H1 (cell line): ENCODE results near the gene TMEM255A. TPM values are rescaled to one million over a fixed set of nuclear protein-coding genes. Genes with fewer than 3 reads are reported as not detected.

Experiments used
- CTCF ChIA-PET: fragments of 300-600 bp; sonication (Branson Sonifier 250); formaldehyde crosslinking; loops from one replicate; lab custom pipeline; 2021; ENCODE audit not compliant: partially characterized antibody; lab: Charles Lee
- POLR2A ChIA-PET: fragments of 300-600 bp; sonication (Branson Sonifier 250); formaldehyde crosslinking; loops from one replicate; lab custom pipeline; 2021; ENCODE audit warnings: inconsistent platforms; ENCODE audit not compliant: partially characterized antibody; lab: Charles Lee
- DNase-seq, 2 experiments: peaks; one replicate each; pipeline versions ENCODE4 v3.0.0 to v3.0.0-alpha.2; 2010 to 2022; ENCODE audit warnings: low spot score in 2 of 2, low read depth in 1 of 2, mixed read lengths in 1 of 2
- FAIRE-seq: peaks from 2 replicates; lab custom pipeline; 2011; peaks lifted over from hg19 to GRCh38; lab: Jason Lieb, UNC
- H2AFZ ChIP-seq: 2 replicates; pipeline ENCODE4 v1.8.1; 2012; ENCODE audit warnings: low read length, inconsistent platforms
- H2AK5ac ChIP-seq: 2 replicates; pipeline ENCODE4 v1.6.1; 2013; ENCODE audit warnings: low read depth, low read length
- H2BK120ac ChIP-seq: replicated peaks from 2 replicates; pipeline ENCODE3; 2013; ENCODE audit warnings: low read depth, low read length, inconsistent platforms
- H2BK12ac ChIP-seq: 2 replicates; pipeline ENCODE4 v1.6.1; 2013; ENCODE audit warnings: low read depth, low read length
- H2BK15ac ChIP-seq: 2 replicates; pipeline ENCODE4 v1.6.1; 2013; ENCODE audit warnings: low read length
- H2BK20ac ChIP-seq: 2 replicates; pipeline ENCODE4 v1.6.1; 2013; ENCODE audit warnings: low read length
- H2BK5ac ChIP-seq: 2 replicates; pipeline ENCODE4 v1.6.1; 2013; ENCODE audit warnings: low read depth, low read length
- H3K14ac ChIP-seq: 2 replicates; pipeline ENCODE4 v1.6.1; 2013; ENCODE audit warnings: inconsistent platforms; ENCODE audit not compliant: insufficient read length
- H3K18ac ChIP-seq: 2 replicates; pipeline ENCODE4 v1.6.1; 2013; ENCODE audit warnings: low read length; ENCODE audit errors: extremely low read depth
- H3K23ac ChIP-seq: 2 replicates; pipeline ENCODE4 v1.6.1; 2013; ENCODE audit warnings: inconsistent platforms; ENCODE audit not compliant: insufficient read length
- H3K23me2 ChIP-seq: 2 replicates; pipeline ENCODE4 v1.6.1; 2013; ENCODE audit warnings: low read depth, low read length
- H3K27ac ChIP-seq: 2 replicates; pipeline ENCODE4 v1.6.1; 2011; ENCODE audit warnings: low read depth, low read length, inconsistent platforms
- H3K27me3 ChIP-seq, 4 experiments: replicated peaks in 1 of 4; 1 replicate in 1 of 4; 2 replicates in 3 of 4; pipeline versions ENCODE4 v1.6.1 to v1.8.1; 2011 to 2013; ENCODE audit warnings: low read length in 3 of 4, mild to moderate bottlenecking in 3 of 4, inconsistent platforms in 2 of 4, mixed read lengths in 2 of 4, moderate library complexity in 1 of 4; ENCODE audit not compliant: control insufficient read depth in 3 of 4, insufficient read depth in 3 of 4; ENCODE audit errors: extremely low read depth in 1 of 4
- H3K36me3 ChIP-seq, 4 experiments: 2 replicates each; pipeline versions ENCODE4 v1.6.1 to v1.8.1; 2011 to 2013; ENCODE audit warnings: mild to moderate bottlenecking in 4 of 4, low read length in 3 of 4, moderate library complexity in 2 of 4, control low read depth in 1 of 4, inconsistent platforms in 1 of 4; ENCODE audit not compliant: insufficient read depth in 4 of 4, control insufficient read depth in 2 of 4
- H3K4ac ChIP-seq: replicated peaks from 2 replicates; pipeline ENCODE3; 2013; ENCODE audit warnings: low read length, low read depth, mixed read lengths, inconsistent platforms; ENCODE audit not compliant: insufficient read length
- H3K4me1 ChIP-seq, 4 experiments: replicated peaks in 1 of 4; 1 replicate in 1 of 4; 2 replicates in 3 of 4; pipeline versions ENCODE4 v1.6.1 to v1.8.1; 2011 to 2013; ENCODE audit warnings: low read length in 3 of 4, inconsistent platforms in 2 of 4, mixed read lengths in 1 of 4; ENCODE audit not compliant: insufficient read depth in 4 of 4, control insufficient read depth in 3 of 4
- H3K4me2 ChIP-seq, 2 experiments: 2 replicates each; pipeline versions ENCODE4 v1.6.1 to v1.8.1; 2011 to 2013; ENCODE audit warnings: low read depth in 2 of 2, low read length in 2 of 2, control low read depth in 1 of 2, inconsistent platforms in 1 of 2, mild to moderate bottlenecking in 1 of 2; ENCODE audit not compliant: insufficient read depth in 1 of 2
- H3K4me3 ChIP-seq, 4 experiments: fragments of 200-600, 300-600 bp in 1 of 4; sonication (generic), shearing (Covaris generic), sonication (Bioruptor Twin) in 1 of 4; 2 replicates each; pipeline versions ENCODE4 v1.5.1 to v1.8.1; 2011 to 2016; ENCODE audit warnings: low read length in 4 of 4, low read depth in 3 of 4, control low read depth in 2 of 4, inconsistent platforms in 2 of 4, mild to moderate bottlenecking in 2 of 4, mixed read lengths in 1 of 4, moderate library complexity in 1 of 4; ENCODE audit not compliant: insufficient read depth in 2 of 4; ENCODE audit errors: extremely low read depth in 1 of 4
- H3K56ac ChIP-seq: replicated peaks from 2 replicates; pipeline ENCODE3; 2013; ENCODE audit warnings: low read depth, mild to moderate bottlenecking, mixed read lengths, low read length, inconsistent platforms; ENCODE audit not compliant: insufficient read length
- H3K79me1 ChIP-seq: 2 replicates; pipeline ENCODE4 v1.6.1; 2013; ENCODE audit warnings: low read depth, low read length, control low read depth
- H3K79me2 ChIP-seq, 2 experiments: 2 replicates each; pipeline versions ENCODE4 v1.6.1 to v1.8.1; 2012 to 2013; ENCODE audit warnings: low read length in 2 of 2, mild to moderate bottlenecking in 2 of 2, inconsistent platforms in 1 of 2; ENCODE audit not compliant: insufficient read depth in 2 of 2, control insufficient read depth in 1 of 2
- H3K9ac ChIP-seq, 4 experiments: replicated peaks in 1 of 4; 1 replicate in 1 of 4; 2 replicates in 3 of 4; pipeline versions ENCODE4 v1.6.1 to v1.8.1; 2011 to 2013; ENCODE audit warnings: low read depth in 3 of 4, low read length in 3 of 4, control low read depth in 2 of 4, mild to moderate bottlenecking in 2 of 4, moderate library complexity in 2 of 4, inconsistent platforms in 1 of 4; ENCODE audit errors: extremely low read depth in 1 of 4
- H3K9me3 ChIP-seq, 2 experiments: 2 replicates each; pipeline versions ENCODE4 v1.6.1 to v1.8.1; 2012 to 2013; ENCODE audit warnings: mild to moderate bottlenecking in 2 of 2, moderate library complexity in 2 of 2, control low read depth in 1 of 2, inconsistent platforms in 1 of 2, low read depth in 1 of 2, low read length in 1 of 2, mixed read lengths in 1 of 2; ENCODE audit not compliant: insufficient read depth in 2 of 2
- H4K20me1 ChIP-seq, 2 experiments: replicated peaks in 1 of 2; 2 replicates each; pipeline versions ENCODE3 to v1.8.1; 2011 to 2013; ENCODE audit warnings: inconsistent platforms in 2 of 2, low read length in 2 of 2, mild to moderate bottlenecking in 1 of 2; ENCODE audit not compliant: insufficient read depth in 2 of 2, control insufficient read depth in 1 of 2
- H4K5ac ChIP-seq: 2 replicates; pipeline ENCODE4 v1.6.1; 2013; ENCODE audit warnings: low read length, low read depth, mixed read lengths, inconsistent platforms; ENCODE audit not compliant: insufficient read length
- H4K8ac ChIP-seq: 2 replicates; pipeline ENCODE4 v1.8.0; 2013; ENCODE audit warnings: mild to moderate bottlenecking, moderate library complexity, low read length, inconsistent platforms; ENCODE audit not compliant: insufficient read depth; ENCODE audit errors: extremely low read depth
- H4K91ac ChIP-seq: replicated peaks from 2 replicates; pipeline ENCODE3; 2013; ENCODE audit warnings: low read length, mixed read lengths, inconsistent platforms; ENCODE audit not compliant: insufficient read length
- ATF3 ChIP-seq: IDR thresholded peaks from 2 replicates; pipeline ENCODE4 v1.6.1; 2011; ENCODE audit warnings: low read depth, mild to moderate bottlenecking, low read length; ENCODE audit not compliant: insufficient read depth
- CTBP2 ChIP-seq: IDR thresholded peaks from 2 replicates; pipeline ENCODE4 v1.7.0; 2011; ENCODE audit warnings: borderline replicate concordance, mild to moderate bottlenecking, moderate library complexity, mixed read lengths, low read length; ENCODE audit not compliant: insufficient read depth, insufficient read length
- KDM4A ChIP-seq: IDR thresholded peaks from one replicate; pipeline ENCODE4 v1.7.1; 2012; ENCODE audit warnings: low read depth, mild to moderate bottlenecking, moderate library complexity, low read length, inconsistent platforms; ENCODE audit not compliant: severe bottlenecking
- RNF2 ChIP-seq: fragments of 200-900, 300-1000 bp; sonication (generic); IDR thresholded peaks from 2 replicates; pipeline ENCODE4 v1.7.1; 2016; ENCODE audit warnings: borderline replicate concordance, low read depth, mild to moderate bottlenecking, antibody characterized with exemption, low read length; ENCODE audit not compliant: poor library complexity, severe bottlenecking; ENCODE audit errors: missing control alignments
- WGBS, 2 experiments: shearing (Covaris generic) in 1 of 2; methylation state at CpG; one replicate each; pipeline versions ENCODE4 v1.1.6 to v1.1.7; 2013 to 2015; ENCODE audit warnings: low lambda C conversion rate in 2 of 2, mixed read lengths in 2 of 2, inconsistent platforms in 1 of 2, low coverage in 1 of 2, missing lambda C conversion rate in 1 of 2; ENCODE audit not compliant: insufficient replicate concordance in 2 of 2, insufficient coverage in 1 of 2, insufficient read length in 1 of 2; ENCODE audit errors: extremely low coverage in 1 of 2, missing lambda C conversion rate in 1 of 2; 5-methylcytosine and 5-hydroxymethylcytosine counted together
- polyA plus RNA-seq, 7 experiments: library from polyadenylated mRNA; depleted of rRNA in 3 of 7; stranded (reverse) in 5 of 7; unstranded in 2 of 7; fragments of >200 nt in 5 of 7; fragments of 200-250 nt in 2 of 7; gene quantifications; 1 replicate in 5 of 7; 2 replicates in 1 of 7; 4 replicates in 1 of 7; pipeline versions ENCODE4 v1.2.1 to v1.2.3, GENCODE V29; 2011 to 2013; ENCODE audit warnings: missing spikeins in 2 of 7, mixed read lengths in 2 of 7
- total RNA-seq: library from RNA; stranded (reverse); fragmentation: NEBNext Ultra II Directional; extraction: Animal tissue kit (Norgen Biotek cat#: 25700); gene quantifications from 2 replicates; pipeline ENCODE4 v1.2.1, GENCODE V29; 2021

TMEM255A gene
- total and polyA plus RNA-seq, 2 of the 8 experiments (the other 6 are each of a cell fraction or from before 2014, with no cell fraction given): 0.73 to 2.3 TPM

- Histone ChIP-seq H3K14ac (no peak overlapping the region), H2BK5ac (no peak overlapping the region), H3K4me3 (peak overlapping the region; percentile 43 to 71 (median 52)), H3K23me2 (peaks cover 12% of the 10 kb centered on the region; the same call in 1 of the 2 replicates), H3K27ac (no peak overlapping the region), H2AK5ac (no peak overlapping the region), H3K18ac (no peak overlapping the region; the same call in 1 of the 2 replicates), H4K91ac (no peak overlapping the region), H3K9me3 (no peaks in the 10 kb centered on the region), H3K27me3 (peaks cover 4 to 63% (median 46%) of the 10 kb centered on the region in 4 experiments), H3K4me1 (peaks cover 0 to 5% (median 3%) of the 10 kb centered on the region in 4 experiments; a peak in 3 of 7 replicates), H3K4ac (no peak overlapping the region), H3K79me2 (no peaks in the 10 kb centered on the region), H2BK120ac (no peak overlapping the region), H3K23ac (no peak overlapping the region), H4K20me1 (no peaks in the 10 kb centered on the region), H3K4me2 (peak overlapping the region; percentile 84 to 86), H3K79me1 (no peaks in the 10 kb centered on the region), H2BK15ac (no peak overlapping the region), H3K36me3 (no peaks in the 10 kb centered on the region), H2BK20ac (no peak overlapping the region), H3K9ac (no peak overlapping the region), H4K5ac (no peak overlapping the region), H4K8ac (no peak overlapping the region), H3K56ac (no peak overlapping the region), H2AFZ (no peak overlapping the region), H2BK12ac (no peak overlapping the region)
- CTCF ChIA-PET: interaction anchor here (0.8 to 2.0 kb wide), 13 partner anchors 12 to 178 kb away, joined by 3 to 12 read pairs (median 5); no protein-coding TSS in a partner anchor
- POLR2A ChIA-PET: interaction anchor here (0.8 kb wide), 1 partner anchor 22 kb away, joined by 3 read pairs; no protein-coding TSS in a partner anchor
- 3% methylated on average over 15 of the region's 32 CpGs; no CpG with 5 or more reads in 1 of the 2 experiments for WGBS, 2 experiments
- FAIRE-seq (no peak), DNase-seq (peak in 1 of 2 experiments; percentile 48)
- peak; percentile 9 for TF ChIP-seq KDM4A
- TF ChIP-seq RNF2: peak; percentile 46
- TF ChIP-seq CTBP2: peak; percentile 8
- no peak for TF ChIP-seq ATF3
Observed at GRCh38 chrX:120309873-120310705, 1.2 kb downstream of the TMEM255A start.
